MM.1S (cell line): ENCODE measurements around the gene AMPD2.

ENCODE experiments used
- CTCF ChIP-seq: fragments of 300-600 bp; sonication (generic); IDR thresholded peaks from 2 replicates; pipeline ENCODE4 v1.5.1; 2016; ENCODE audit warnings: antibody characterized with exemption, low read length, mixed read lengths
- EZH2 ChIP-seq: fragments of 300-600 bp; sonication (generic); optimal IDR thresholded peaks from 2 replicates; pipeline ENCODE3; 2017; ENCODE audit warnings: low read depth, mild to moderate bottlenecking, antibody characterized with exemption, low read length, mixed read lengths

GRCh38 chr1:109626682-109627408, 7.2 kb downstream of the AMPD2 start:
- TF ChIP-seq EZH2 (no peak), CTCF (no peak)
